AG08395 (cell line): ENCODE measurements around the gene RFX2.
A peak's percentile ranks its signal among the peaks of the same experiment; 100 is the strongest.
"Not testable (repeated sequence)": the region's sequence is repeated elsewhere in the genome, so short reads cannot be mapped to it uniquely, and the experiment has no call there.

Experiments
- DNase-seq: peaks from one replicate; pipeline ENCODE4 v3.0.0; 2012; ENCODE audit warnings: mixed read lengths, low spot score

RFX2 gene

DNA sequence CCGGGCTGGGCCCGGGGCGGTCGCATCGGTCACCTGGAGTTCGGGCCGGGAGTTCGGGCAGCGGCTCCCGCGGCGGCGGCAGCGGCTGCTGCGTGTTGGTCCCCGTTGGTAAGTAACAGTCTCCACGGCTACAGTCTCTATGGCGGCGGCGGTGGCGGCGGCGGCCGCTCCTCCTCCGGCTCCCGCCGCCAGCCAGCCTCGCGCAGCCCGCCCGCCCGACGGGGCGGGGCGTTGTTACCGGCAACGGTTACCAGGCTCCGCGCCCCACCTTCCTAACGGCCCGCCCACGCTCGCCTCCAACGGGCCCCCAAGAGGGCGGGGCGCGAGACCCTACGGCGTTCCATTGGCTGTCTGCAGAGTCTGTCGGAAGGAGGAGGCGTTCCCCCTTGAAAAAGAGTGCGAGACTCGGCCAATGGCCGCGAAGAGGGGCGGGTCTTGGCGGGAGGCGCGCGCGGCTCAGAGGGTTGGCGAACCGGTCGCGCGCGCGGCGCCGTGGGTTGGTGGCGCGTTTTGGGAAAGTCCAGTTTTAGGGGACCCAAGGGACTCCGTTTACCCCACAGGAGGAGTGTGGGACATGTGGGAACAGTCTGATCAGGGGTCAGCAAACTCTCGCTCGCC is at the start of gene RFX2:
RFX2 (minus strand) TSS at position 141 of the 618 bp plus-strand sequence. CDS start 63,004 bp downstream, outside the sequence.
- peak; percentile 99 for DNase-seq

DNA sequence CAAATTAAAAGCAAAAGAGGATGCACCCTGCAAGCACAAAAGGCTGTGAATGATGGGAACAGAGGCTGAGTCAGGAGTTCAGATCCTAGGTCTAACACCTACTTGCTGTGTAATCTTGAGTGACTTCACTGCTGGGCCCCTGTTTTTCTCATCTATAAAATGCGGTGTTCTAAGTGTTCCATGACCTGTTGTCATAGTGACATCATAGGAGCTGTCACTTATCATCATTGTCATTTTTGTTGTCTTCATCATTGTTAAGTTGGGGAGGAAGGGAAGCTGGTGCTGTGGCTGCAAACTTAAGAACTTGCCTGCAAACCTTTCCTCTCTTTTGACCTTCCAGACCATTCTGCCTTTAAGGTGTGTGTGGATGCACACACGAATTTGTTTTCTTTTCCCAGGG is 45.7 kb upstream of the RFX2 start:
- no peak for DNase-seq

DNA sequence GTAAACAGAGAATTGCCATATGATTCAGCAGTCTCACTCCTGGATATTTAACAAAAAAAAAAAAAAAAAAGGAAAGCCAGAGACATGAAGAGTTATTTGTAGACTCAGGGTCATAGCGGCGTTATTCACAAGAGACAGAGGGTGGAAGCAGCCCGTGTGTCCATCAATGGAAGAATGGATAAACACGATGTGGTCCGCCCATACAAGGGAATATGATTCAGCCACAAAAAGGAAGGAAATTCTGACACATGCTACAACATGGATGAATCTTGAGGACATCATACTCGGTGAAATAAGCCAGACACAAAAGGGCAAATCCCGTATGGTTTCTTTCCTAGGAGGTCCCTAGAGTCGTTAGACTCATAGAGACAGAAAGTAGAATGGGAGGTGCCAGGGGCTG is 40.0 kb upstream of the RFX2 start:
- DNase-seq: no peak

DNA sequence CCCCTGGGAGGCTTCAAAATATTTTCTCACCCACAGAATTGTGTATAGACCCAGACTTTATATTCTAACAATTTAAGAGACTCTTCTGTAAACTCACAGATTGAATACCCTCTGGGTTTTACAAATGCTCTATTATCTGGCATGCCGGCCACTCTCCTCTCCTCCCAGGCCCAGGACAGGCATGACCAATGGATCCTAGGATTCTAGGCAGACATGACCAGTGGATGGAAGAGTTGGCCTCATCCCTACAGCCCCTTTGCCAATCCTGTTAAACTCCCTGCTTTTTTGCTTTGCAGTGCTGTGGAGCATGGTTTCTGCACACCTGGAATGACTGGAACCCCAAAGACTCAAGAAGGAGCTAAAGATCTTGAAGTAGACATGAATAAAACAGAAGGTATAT is 30.9 kb upstream of the RFX2 start:
- no peak for DNase-seq

DNA sequence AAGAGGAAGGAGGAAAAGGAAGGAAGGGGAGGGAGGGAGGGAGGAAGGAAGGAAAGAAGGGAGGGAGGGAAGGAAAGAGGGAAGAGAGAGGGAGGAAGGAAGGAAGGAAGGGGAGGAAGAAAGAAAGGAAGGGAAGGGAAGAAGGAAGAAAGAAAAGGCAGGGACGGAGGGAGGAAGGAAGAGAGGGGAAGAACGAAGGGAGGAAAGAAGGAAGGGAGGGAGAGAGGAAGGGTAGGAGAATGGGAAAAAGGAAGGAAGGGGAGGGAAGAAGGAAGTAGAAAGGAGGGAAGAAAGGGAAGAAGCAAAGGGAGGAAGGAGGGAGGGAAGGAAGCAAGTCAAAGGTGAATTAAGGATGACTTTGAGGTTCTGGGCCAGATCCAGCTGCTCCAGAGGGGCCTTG is 28.2 kb upstream of the RFX2 start:
- no peak for DNase-seq

DNA sequence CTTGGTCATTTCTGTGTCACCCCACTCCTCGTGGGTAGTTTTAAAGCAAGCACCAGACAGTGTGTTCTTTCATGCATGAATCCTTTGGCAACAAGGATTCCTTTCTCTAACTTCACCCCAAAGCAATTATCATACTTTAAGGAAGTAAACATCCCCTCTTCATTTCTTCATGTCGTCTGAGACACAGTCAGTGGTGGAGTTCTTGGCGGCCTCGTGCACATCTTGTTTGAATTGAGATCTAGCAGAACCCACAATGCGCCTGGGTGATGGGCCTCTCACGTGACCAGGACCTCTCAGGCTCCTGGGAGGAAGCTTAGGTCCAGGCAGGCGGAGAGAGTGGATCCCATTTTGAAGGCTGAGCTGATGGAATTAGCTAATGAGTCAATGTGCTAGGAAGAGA is 27.8 kb upstream of the RFX2 start:
- peak; percentile 39 for DNase-seq

DNA sequence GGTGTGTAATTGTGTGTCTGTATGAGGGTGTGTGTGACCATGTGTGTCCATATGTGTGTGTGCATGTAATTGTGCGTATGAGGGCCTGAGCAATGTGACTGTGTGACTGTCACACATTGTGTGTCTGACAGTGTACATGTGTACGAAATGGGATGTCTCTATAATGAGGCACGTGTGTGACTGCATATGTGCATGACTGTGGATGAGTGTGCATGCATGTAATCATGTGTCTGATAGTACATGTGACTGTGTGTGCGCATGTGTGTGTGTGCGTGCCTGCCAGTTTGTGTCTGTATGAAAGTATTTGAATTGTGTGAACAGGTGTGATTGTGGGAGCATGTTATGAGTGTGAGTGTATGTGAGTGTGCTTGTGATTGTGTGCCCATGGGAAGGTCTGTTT is 22.9 kb upstream of the RFX2 start:
- no peak for DNase-seq

DNA sequence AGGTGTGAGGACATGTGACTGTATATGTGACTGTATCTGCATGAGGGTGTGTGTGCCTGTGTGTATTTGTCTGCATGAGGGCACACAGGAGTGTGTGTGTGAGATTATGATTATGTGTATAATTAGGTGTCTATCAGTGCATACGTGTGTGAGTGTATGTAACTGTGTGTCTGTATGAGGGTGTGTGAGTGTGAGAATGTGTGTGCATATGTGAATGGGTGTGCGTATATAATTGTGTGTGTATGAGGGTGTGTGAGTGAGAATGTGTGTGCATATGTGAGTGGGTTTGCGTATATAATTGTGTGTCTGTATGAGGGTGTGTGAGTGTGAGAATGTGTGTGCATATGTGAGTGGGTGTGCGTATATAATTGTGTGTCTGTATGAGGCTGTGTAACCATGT is 22.2 kb upstream of the RFX2 start:
- DNase-seq: no peak

DNA sequence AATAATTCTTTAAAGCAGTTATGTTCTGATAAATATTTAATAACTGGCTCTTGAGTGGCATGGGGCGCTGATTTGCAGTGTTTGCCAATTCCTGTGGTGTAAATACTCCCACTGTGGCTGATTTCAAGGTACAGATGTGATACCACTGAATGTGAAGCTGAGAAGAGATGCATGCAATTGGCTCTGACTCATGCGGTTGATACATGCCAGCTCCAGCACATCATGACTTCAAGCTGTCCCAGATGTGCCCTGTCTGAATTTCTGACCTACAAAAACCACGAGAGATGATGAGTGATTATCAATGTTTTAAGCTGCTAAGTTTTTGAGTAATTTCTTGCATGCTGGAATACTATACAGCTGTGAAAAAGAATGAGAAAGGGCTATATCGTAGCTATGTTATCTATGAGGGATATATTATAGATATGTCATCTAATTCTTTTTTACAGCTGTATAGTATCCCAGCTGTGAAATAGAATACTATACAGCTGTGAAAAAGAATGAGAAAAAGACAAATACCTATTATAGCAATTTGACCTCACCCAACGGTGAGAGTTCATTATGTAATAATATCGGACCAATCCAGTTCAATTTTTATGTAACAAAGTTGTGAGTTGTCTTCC is 17.5 kb upstream of the RFX2 start:
- no peak for DNase-seq

DNA sequence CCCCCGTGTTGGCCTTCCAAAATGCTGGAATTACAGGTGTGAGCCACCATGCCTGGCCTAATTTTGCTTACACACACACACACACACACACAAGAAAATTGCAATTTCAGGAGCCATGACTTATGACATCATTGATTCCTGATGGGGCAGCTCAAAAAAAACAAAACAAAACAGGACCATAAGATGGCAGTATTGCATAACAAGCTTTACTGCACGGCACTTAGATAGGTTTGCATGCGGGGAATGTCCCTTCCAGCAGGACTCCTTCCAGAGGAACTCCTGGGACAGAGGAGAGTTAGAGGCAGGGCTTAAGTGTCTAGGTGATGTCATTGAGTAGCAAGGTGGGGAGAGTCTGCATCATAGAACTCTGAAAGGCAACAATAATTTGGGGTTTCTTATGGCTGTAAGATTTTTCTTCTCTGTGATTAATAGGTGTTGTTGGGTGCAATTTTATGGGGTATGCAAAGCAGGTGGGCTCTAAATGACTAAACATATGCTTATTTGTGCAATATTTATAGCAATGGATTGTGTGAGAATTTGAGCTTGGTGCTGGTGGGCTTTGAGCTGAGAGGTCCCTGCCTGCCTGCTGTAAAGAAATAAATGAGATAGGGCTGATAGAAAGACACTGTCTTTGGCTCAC is 16.2 kb upstream of the RFX2 start:
- DNase-seq: peak; percentile 50

DNA sequence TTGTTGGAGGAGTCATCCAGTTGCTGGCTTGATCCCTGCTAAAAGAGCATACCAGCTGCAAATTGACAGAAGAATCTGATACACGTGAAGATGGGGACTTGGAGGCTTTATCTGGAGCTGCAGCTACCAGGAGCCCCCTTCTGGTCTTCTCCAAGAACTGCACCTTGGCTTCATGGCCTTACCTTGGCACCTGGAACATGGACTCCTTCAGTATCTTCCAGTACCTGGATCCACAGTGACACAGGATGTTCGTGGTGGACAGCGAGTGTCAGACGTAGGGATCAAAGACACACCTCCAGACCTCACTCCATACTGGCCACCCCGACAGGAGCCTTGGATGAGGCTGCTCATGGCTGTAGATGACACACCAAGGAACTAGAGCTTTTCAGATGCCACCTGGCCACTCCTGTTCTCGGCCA is 15.3 kb upstream of the RFX2 start:
- DNase-seq: peak; percentile 71

DNA sequence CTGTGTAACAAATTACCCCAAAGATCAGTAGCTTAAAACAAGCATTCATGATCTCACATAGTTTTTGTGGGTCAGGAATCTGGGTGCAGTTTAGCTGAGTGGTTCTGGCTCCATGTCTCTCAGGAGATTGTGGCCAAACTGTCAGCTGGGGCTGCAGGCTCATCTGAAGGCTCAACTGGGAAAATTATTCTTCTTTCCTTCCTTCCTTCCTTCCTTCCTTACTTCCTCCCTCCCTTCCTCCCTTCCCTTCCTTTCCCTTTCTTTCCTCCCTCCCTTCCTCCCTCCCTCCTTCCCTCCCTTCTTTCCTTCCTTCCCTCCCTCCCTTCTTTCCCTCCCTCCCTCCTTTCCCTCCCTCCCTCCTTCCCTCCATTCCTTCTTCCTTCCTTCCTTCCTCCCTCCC is 8.7 kb upstream of the RFX2 start:
- no peak for DNase-seq

DNA sequence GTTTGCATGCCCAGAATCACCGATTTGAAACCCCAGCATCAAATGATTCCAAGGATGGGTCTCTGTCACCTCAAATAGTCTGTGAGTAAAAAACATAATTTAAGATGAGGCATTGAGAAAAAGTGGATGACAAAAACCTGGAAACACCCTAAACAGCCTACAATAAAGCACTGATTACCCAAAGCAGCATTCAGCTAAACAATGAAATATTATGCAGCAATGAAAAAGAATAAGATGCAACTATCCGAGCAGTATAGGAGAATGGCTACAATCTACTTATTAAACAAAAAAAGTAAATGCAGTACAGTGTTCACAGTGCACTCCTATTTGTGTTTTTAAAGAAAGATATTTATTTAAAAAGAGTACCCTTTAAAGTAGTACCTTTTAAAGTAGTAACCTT is 7.7 kb upstream of the RFX2 start:
- DNase-seq: no peak

DNA sequence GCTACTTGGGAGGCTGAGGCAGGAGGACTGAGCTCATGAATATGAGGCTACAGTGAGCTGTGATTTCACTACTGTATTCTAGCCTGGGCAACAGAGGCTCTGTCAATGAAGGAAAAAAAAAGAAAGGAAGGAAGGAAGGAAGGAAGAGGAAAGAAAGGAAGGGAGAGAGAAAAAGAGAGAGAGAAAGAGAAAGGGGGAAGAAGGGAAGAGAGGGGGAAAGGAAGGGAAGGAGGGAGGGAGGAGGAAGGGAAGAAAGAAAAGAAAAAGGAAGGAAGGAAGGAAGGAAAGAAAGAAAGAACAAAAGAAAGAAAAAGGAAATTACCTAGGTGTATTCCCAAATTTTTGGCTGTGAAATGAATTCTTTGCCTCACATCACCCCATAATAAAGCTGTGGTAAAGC is 7.2 kb upstream of the RFX2 start:
- DNase-seq: no peak

DNA sequence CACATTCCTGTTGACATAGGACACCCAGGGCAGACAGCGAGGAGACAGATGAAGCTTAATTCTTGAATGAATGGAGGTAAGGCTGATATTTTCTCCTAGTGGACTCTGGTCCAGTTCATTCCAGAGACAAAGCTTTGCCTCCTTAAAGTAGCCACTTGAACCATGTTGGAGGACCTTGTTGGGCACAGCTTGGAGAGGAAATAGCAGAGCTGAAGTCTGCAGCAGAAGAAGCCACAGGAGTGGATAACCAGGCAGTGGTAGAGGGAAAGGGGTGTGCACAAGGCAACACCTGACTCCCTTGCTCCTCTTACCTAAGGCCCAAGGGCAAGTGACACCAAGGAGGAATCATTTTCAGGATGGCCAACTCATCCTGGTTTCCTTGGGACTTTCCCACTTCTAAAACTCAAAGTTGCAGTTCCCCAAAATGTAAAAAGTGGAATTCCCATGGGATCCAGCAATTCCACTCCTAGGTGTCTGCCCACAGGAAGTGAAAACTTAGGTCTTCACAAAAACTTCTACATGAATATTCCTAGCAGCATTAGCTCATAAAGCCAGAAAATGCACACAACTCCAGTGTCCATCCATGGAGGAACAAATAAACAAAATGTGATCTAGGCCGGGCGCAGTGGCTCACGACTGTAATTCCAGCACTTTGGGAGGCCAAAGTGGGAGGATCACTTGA is 6.6 kb upstream of the RFX2 start:
- no peak for DNase-seq

DNA sequence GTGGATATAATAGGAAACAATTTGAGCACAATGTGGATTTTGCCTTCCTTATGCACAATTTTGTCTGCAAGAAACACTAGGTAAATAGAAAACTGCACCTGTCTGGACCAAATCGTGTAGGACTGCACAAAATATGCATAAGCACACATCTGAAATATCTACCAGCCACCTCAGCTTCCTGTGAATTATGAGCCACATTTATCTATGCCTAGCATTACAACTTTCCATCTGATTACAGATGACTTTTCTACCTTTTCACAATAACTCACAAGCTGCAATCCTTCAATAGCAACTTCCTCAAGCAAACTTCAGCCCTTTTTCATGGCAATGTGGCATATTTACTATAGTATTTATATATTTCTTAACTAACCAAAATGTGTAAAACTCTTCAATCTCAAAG is 5.7 kb upstream of the RFX2 start:
- no peak for DNase-seq

DNA sequence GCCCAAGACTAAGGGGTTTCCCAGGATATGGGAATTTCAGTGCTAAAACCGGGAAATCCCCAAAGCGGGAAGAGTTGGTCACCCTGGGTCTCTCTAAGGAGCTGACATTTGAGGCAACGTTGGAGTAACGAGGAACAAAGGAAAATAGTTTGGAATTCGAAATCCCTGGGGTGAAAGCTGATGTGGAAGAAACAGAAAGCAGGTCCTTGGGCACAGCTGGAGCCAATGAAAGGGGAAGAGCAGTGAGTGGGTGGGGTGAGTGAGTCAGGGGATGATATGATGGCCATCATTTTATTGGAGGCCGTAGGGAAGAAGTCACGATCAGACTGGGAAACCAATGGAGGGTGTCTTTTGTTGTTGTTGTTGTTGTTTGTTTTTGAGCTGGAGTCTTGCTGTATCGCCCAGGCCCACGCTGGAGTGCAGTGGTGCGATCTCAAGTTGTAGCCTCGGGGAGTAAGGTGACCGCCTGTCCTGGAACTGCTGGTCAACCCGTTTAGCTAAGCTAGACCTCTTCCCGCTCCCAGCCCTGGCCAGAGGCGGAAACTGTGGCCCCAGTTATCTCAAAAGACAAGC is 3.4 kb upstream of the RFX2 start:
- no peak for DNase-seq

DNA sequence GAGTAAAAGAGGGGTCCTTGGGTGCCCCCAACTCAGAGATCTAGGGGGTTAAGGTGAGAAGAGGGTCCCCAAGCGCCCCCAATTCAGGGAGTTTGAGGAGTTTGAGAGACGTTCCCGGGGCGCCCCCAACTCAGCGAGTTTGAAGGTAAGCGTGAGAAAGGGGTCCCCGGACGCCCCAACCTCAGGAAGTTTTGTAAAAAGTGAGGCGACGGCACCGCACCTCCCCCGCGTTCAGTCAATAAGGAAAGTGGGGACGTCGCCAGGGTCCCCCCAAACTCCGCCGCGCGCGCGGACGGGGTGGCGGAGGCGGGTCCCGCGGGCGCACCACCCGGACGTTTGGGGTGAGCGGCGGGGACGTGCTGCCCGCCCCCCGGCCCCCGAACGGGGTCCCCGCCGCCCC is 353 bp downstream of the RFX2 start:
- no peak for DNase-seq

DNA sequence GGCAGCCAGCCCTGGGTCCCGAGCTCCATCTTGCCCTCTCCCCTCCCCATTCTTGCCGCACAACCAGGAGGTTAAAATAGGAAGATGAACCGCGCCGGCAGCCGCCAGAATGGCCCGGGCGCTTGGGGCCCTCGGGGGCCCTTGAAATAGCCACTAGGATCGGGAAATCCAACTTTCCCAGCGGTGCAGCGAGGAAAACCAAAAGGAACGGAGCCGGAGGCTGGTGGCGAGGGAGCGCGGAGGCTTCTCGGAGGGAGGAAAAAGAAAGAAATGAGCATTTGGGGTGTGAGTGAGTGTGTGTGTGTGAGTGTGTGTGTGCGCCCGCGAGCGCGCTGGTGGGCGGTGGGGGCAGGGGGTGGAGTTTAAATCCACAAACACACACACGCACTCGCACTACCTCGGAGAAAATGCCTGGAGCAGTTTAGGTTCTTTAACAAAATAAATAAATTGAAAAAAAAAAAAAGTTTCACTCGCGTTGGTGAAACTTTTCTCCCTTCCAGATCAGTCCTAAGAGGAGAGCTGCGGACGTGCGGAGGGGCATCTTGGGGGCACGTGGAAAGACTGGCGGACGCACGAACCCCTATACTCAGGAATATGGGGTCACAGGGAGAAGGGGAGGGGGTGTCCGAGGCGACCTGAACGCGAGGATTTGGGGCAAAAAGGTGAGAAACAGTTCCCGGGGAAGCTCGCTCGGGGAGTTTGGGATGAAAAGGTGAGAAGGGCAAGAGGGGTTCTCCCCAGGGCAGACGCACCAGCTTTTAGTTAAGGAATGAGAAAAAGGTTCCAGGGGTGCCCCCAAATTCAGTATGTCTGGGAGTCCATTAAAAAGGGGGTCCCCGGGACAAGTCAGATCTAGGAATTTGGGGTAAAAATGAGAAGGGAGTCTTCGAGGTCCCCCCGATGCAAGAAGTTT is 1.3 kb downstream of the RFX2 start:
- peak; percentile 49 for DNase-seq

DNA sequence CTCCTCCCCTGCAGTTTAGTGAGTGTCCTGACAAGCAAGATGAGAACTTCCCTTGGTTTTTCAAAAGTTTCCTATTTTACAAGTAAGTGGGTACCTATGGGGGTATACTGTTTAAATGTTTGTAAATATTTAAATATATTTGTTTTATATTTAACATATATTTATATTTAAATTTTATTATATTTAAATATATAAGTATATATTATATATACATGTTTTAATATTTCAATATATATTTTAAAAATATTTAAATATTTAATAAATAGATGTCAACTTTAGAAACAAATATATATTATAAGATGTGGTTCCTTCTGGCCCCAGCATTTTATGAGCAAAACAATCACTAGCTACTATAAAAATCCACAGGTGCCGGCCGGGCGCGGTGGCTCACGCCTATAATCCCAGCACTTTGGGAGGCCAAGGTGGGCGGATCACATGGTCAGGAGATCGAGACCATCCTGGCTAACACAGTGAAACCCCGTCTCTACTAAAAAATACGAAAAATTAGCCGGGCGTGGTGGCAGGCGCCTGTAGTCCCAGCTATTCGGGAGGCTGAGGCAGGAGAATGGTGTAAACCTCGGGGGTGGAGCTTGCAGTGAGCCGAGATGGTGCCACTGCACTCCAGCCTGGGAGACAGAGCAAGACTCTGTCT is 3.5 kb downstream of the RFX2 start:
- DNase-seq: not testable (repeated sequence)

DNA sequence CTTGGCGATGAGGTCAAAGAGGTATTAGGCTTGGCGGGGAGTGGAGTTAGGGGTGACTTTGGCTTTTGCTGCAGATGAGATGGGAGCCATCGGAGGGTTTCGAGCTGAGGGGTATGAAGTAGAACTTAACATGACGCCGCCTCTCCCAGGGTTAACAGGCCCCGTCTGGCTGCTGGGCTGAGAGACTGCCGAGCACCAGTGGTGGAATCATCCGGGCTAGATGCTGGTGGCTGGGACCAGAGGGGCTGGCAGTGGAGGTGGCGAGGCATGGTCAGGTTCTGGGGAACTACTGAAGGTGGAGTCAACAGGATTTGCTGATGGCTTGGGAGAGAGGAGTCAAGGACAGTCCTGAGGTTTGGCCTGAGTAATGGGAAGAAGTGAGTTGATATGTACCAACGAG is 4.9 kb downstream of the RFX2 start:
- DNase-seq: no peak
